A549 (cell line): Measurements from ENCODE around the gene SMAD6. TPM values are rescaled to one million over a fixed set of nuclear protein-coding genes. Genes with fewer than 3 reads are reported as not detected.

Experiments used
- ATAC-seq, 2 experiments: fragments of 200-7000 bp in 1 of 2; fragments of >200 bp in 1 of 2; cut with Nextera tagmentation in 1 of 2; cut with Tn5 transposase in 1 of 2; 3 replicates each; pipeline versions ENCODE4 v1.8.0 to v1.9.1; 2018 to 2020; ENCODE audit warnings: mild to moderate bottlenecking in 1 of 2, moderate library complexity in 1 of 2
- CTCF ChIA-PET: fragments of 300-600 bp; sonication (Branson Sonifier 250); formaldehyde crosslinking; extraction: SDS; loops from one replicate; lab custom pipeline; 2021; ENCODE audit warnings: antibody characterized with exemption, inconsistent platforms; lab: Yijun Ruan, JAX
- POLR2A ChIA-PET: fragments of 350-600 bp; formaldehyde crosslinking; extraction: SDS; loops from one replicate; lab custom pipeline; 2021; ENCODE audit warnings: antibody characterized with exemption, inconsistent platforms; lab: Yijun Ruan, JAX
- DNase-seq, 2 experiments: peaks; one replicate each; pipeline versions ENCODE4 v3.0.0 to v3.0.0-alpha.2; 2011 to 2016; ENCODE audit warnings: low read depth in 1 of 2, low spot score in 1 of 2
- FAIRE-seq: peaks from 2 replicates; lab custom pipeline; 2011; peaks lifted over from hg19 to GRCh38; lab: Jason Lieb, UNC
- H3K27ac ChIP-seq, 2 experiments: fragments of >200 bp; sonication (Bioruptor Twin); formaldehyde crosslinking; 3 replicates each; pipeline ENCODE4 v1.5.1; 2016 to 2017
- H3K4me1 ChIP-seq: fragments of >200 bp; sonication (Bioruptor Twin); formaldehyde crosslinking; 3 replicates; pipeline ENCODE4 v1.6.1; 2016
- H3K4me2 ChIP-seq: fragments of >200 bp; sonication (Bioruptor Twin); formaldehyde crosslinking; 3 replicates; pipeline ENCODE4 v1.6.1; 2016
- H3K4me3 ChIP-seq: fragments of >200 bp; sonication (Bioruptor Twin); formaldehyde crosslinking; 3 replicates; pipeline ENCODE4 v1.5.1; 2016
- H3K9me3 ChIP-seq: fragments of >200 bp; sonication (Bioruptor Twin); formaldehyde crosslinking; 3 replicates; pipeline ENCODE4 v1.6.1; 2016
- CBX8 ChIP-seq: fragments of 200-600 bp; sonication (generic); IDR thresholded peaks from 2 replicates; pipeline ENCODE4 v1.6.1; 2016
- CHD2 ChIP-seq: fragments of 150-350 bp; IDR thresholded peaks from 2 replicates; pipeline ENCODE4 v1.6.1; 2014; ENCODE audit warnings: low read length; ENCODE audit not compliant: partially characterized antibody
- CHD4 ChIP-seq: fragments of 200-600 bp; sonication (generic); IDR thresholded peaks from 2 replicates; pipeline ENCODE4 v1.6.1; 2016; ENCODE audit warnings: antibody characterized with exemption, mild to moderate bottlenecking, borderline replicate concordance
- CTCF ChIP-seq: fragments of >200 bp; sonication (Bioruptor Twin); formaldehyde crosslinking; IDR thresholded peaks from 3 replicates; pipeline ENCODE4 v1.5.1; 2016
- EHMT2 ChIP-seq: fragments of 200-600 bp; sonication (generic); IDR thresholded peaks from 2 replicates; pipeline ENCODE4 v1.6.1; 2016; ENCODE audit warnings: antibody characterized with exemption, low read depth, mild to moderate bottlenecking, moderate library complexity
- ELK1 ChIP-seq: fragments of 150-350 bp; IDR thresholded peaks from 2 replicates; pipeline ENCODE4 v1.6.1; 2014; ENCODE audit warnings: low read depth, mild to moderate bottlenecking, low read length
- FOSB ChIP-seq: fragments of 250-450 bp; sonication (Bioruptor Pico); IDR thresholded peaks from 2 replicates; pipeline ENCODE4 v1.5.0; 2020; ENCODE audit warnings: mild to moderate bottlenecking, moderate library complexity
- FOSL2 ChIP-seq, 2 experiments: fragments of 450-650 bp in 1 of 2; fragments of >200 bp in 1 of 2; sonication (Bioruptor Twin) in 1 of 2; formaldehyde crosslinking; IDR thresholded peaks; 2 replicates each; pipeline versions ENCODE4 v1.5.0 to v1.6.1; 2016 to 2020; ENCODE audit warnings: mild to moderate bottlenecking in 1 of 2, moderate library complexity in 1 of 2
- FOXS1 ChIP-seq: fragments of 250-450 bp; sonication (Bioruptor Pico); IDR thresholded peaks from 2 replicates; pipeline ENCODE4 v1.5.0; 2020; ENCODE audit warnings: mild to moderate bottlenecking, moderate library complexity
- HDAC2 ChIP-seq: fragments of 200-600 bp; sonication (generic); IDR thresholded peaks from 2 replicates; pipeline ENCODE4 v1.6.1; 2016
- JUNB ChIP-seq: fragments of >200 bp; sonication (Bioruptor Twin); formaldehyde crosslinking; IDR thresholded peaks from 2 replicates; pipeline ENCODE4 v1.6.1; 2016
- KDM5A ChIP-seq: fragments of 200-600 bp; sonication (generic); IDR thresholded peaks from 2 replicates; pipeline ENCODE4 v1.6.1; 2016; ENCODE audit warnings: antibody characterized with exemption, mild to moderate bottlenecking
- MAX ChIP-seq: IDR thresholded peaks from 2 replicates; pipeline ENCODE4 v1.6.1; 2012
- MAZ ChIP-seq: fragments of 150-350 bp; IDR thresholded peaks from 2 replicates; pipeline ENCODE4 v1.6.1; 2014; ENCODE audit warnings: antibody characterized with exemption, low read depth, low read length, borderline replicate concordance
- NR3C1 ChIP-seq: fragments of >200 bp; sonication (Bioruptor Twin); formaldehyde crosslinking; IDR thresholded peaks from 3 replicates; pipeline ENCODE4 v1.6.1; 2017
- PHF8 ChIP-seq: fragments of 200-600 bp; sonication (generic); IDR thresholded peaks from 2 replicates; pipeline ENCODE4 v1.6.1; 2016; ENCODE audit warnings: low read depth, mild to moderate bottlenecking, antibody characterized with exemption, moderate library complexity, borderline replicate concordance
- RAD21 ChIP-seq, 2 experiments: fragments of >200 bp in 1 of 2; sonication (Bioruptor Twin) in 1 of 2; formaldehyde crosslinking in 1 of 2; IDR thresholded peaks in 1 of 2; conservative IDR thresholded peaks in 1 of 2; 2 replicates in 1 of 2; 3 replicates in 1 of 2; pipeline ENCODE4 v1.6.1; 2012 to 2018; ENCODE audit warnings: inconsistent platforms in 1 of 2
- RNF2 ChIP-seq: fragments of 200-600 bp; sonication (generic); IDR thresholded peaks from 2 replicates; pipeline ENCODE4 v1.6.1; 2016; ENCODE audit warnings: low read depth, mild to moderate bottlenecking, antibody characterized with exemption, moderate library complexity, borderline replicate concordance
- SMC3 ChIP-seq: fragments of >200 bp; sonication (Bioruptor Twin); formaldehyde crosslinking; IDR thresholded peaks from 3 replicates; pipeline ENCODE4 v1.6.1; 2018; ENCODE audit warnings: inconsistent platforms
- ZFP36 ChIP-seq: fragments of 450-650 bp; IDR thresholded peaks from 2 replicates; pipeline ENCODE4 v1.6.1; 2014; ENCODE audit warnings: borderline replicate concordance; ENCODE audit not compliant: partially characterized antibody
- ZNF302 ChIP-seq: fragments of 250-450 bp; sonication (Bioruptor Pico); IDR thresholded peaks from 2 replicates; pipeline ENCODE4 v1.9.0; 2021; ENCODE audit warnings: inconsistent platforms, mild to moderate bottlenecking, moderate library complexity
- ZSCAN20 ChIP-seq: fragments of 250-450 bp; sonication (Bioruptor Pico); IDR thresholded peaks from 2 replicates; pipeline ENCODE4 v1.8.0; 2022; ENCODE audit warnings: mild to moderate bottlenecking, moderate library complexity
- WGBS: methylation state at CpG from one replicate; pipeline ENCODE4 v1.1.6; 2017; ENCODE audit errors: missing lambda C conversion rate; 5-methylcytosine and 5-hydroxymethylcytosine counted together
- polyA plus RNA-seq, 4 experiments: library from polyadenylated mRNA; depleted of rRNA in 3 of 4; stranded (reverse); fragments of >200 nt; fragmentation: RNase III in 1 of 4; extraction: RNeasy Plus Mini Kit Qiagen cat#74134 plus additional on column Dnase treatment in 1 of 4; gene quantifications; 2 replicates in 3 of 4; 3 replicates in 1 of 4; pipeline ENCODE4 v1.2.3, GENCODE V29; 2011 to 2017
- TF ChIP-seq, protein P1 (sequence below): fragments of 250-450 bp; sonication (Bioruptor Pico); IDR thresholded peaks from 2 replicates; pipeline ENCODE4 v1.5.0; 2020; ENCODE audit warnings: low read depth, mild to moderate bottlenecking, moderate library complexity
- TF ChIP-seq, protein P2 (sequence below): fragments of 450-650 bp; IDR thresholded peaks from 2 replicates; pipeline ENCODE4 v1.6.1; 2014; ENCODE audit warnings: antibody characterized with exemption

The SMAD6 gene
- polyA plus RNA-seq, 2 of the 4 experiments (the other 2 are of a cell fraction), result 9.6 to 46.6 TPM

DNA sequence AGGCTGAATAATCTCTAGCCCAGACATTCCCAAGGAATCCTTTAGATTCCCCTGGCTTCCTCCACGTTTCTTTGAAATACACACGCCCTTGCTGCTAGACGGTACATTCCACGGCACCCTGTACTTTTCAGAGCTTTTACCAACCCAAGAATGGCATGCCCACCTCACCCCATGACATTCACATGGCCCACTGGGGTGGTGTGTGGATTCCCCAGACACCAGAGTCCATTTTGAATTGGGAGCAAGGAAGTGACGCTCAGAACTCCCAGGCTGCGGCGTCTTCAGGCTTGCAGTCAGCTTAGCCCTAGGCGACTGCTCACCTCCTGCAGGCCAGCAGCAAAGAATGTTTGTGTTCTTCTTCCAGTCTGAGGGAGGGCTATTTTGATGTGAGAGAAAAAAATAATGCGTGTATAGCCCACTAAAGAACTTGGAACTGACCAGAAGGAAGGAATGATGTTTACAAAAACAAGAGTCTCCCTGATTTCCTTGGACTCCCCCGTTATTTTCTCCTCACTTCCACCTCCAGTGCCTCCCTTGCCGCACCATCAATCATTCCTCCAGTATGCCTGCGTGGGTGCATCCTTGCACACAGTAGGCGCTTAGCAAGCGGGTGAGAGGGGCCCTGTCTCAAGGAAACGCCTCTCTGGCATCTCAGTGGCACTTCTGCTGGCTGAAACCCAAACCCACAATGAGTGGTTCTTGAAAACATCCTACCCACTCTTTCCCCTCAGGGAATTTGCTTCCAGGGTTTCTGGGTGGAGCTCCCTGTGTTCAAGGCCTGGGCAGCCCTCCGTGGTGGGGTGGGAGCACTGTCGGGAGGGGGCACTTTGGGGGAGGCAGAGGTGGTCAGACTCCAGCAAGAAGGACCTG is 59.9 kb downstream of the SMAD6 start:
- Histone ChIP-seq H3K27ac (peak overlapping the region; percentile 93 to 94), H3K4me2 (peak overlapping the region; percentile 83), H3K9me3 (no peaks in the 10 kb centered on the region), H3K4me3 (no peak overlapping the region), H3K4me1 (peaks cover 97% of the 10 kb centered on the region)
- CTCF ChIA-PET, result interaction anchor here (0.6 to 42.9 kb wide), 8 partner anchors 9 to 89 kb away, joined by 3 to 779 read pairs (median 8); partner anchors contain the start of gene SMAD6
- WGBS, result 58% methylated on average over 15 of the region's 17 CpGs
- POLR2A ChIA-PET, result interaction anchor here (1.5 kb wide), 1 partner anchor 55 kb away, joined by 4 read pairs; no protein-coding TSS in a partner anchor
- ATAC-seq (no peak; a peak in 1 of 6 replicates), FAIRE-seq (no peak), DNase-seq (peak in 1 of 2 experiments; percentile 52)
- 0 out of 2 replicates have a peak, but pooled peaks have one; percentile 14 for TF ChIP-seq MAX
- no peak for TF ChIP-seq RNF2
- no peak for TF ChIP-seq CHD4
- TF ChIP-seq CBX8, result no peak
- TF ChIP-seq ZFP36, result no peak
- TF ChIP-seq EHMT2, result no peak
- no peak for TF ChIP-seq CTCF
- TF ChIP-seq, protein P1, sequence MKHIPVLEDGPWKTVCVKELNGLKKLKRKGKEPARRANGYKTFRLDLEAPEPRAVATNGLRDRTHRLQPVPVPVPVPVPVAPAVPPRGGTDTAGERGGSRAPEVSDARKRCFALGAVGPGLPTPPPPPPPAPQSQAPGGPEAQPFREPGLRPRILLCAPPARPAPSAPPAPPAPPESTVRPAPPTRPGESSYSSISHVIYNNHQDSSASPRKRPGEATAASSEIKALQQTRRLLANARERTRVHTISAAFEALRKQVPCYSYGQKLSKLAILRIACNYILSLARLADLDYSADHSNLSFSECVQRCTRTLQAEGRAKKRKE (CRISPR knock-in tag), result 0 out of 2 replicates have a peak, but pooled peaks have one; percentile 44
- TF ChIP-seq HDAC2, result no peak
- no peak for TF ChIP-seq PHF8
- TF ChIP-seq KDM5A, result no peak
- no peak; the same call in 1 of the 2 replicates for TF ChIP-seq FOXS1
- TF ChIP-seq MAZ, result no peak
- no peak for TF ChIP-seq FOSB
- TF ChIP-seq RAD21 (conservative IDR thresholded peaks at IDR 0.05 in 1 of 2, IDR thresholded peaks at IDR 0.05 in 1 of 2), result no peak
- no peak for TF ChIP-seq ZNF302 (CRISPR knock-in tag)
- TF ChIP-seq NR3C1, result no peak
- no peak for TF ChIP-seq JUNB

- H3K9me3 ChIP-seq, result no peaks in the 10 kb centered on the region
- H3K4me2 ChIP-seq, result peak overlapping the region; percentile 83
- peak overlapping the region; percentile 93 to 94 for H3K27ac ChIP-seq
- POLR2A ChIA-PET, result no interaction called here
- ATAC-seq, result peak; percentile 1 to 25; a peak in 3 of 6 replicates
- FAIRE-seq, result no peak
- DNase-seq, result peak in 1 of 2 experiments; percentile 50
- WGBS, result 17% methylated on average over 22 of the region's 23 CpGs
- CTCF ChIA-PET, result interaction anchor here (0.6 to 42.9 kb wide), 7 partner anchors 7 to 231 kb away, joined by 3 to 779 read pairs (median 7); partner anchors contain the start of gene SMAD6
- H3K4me1 ChIP-seq, result peaks cover 97% of the 10 kb centered on the region
- no peak overlapping the region for H3K4me3 ChIP-seq
- TF ChIP-seq ZSCAN20 (CRISPR knock-in tag) (no peak), JUNB (no peak), FOSL2 (IDR thresholded peaks at IDR 0.05) (no peak), FOSL2 (CRISPR knock-in tag; IDR thresholded peaks at IDR 0.05) (no peak), CTCF (no peak), ELK1 (no peak), SMC3 (no peak), CHD2 (no peak), MAX (peak; percentile 83)
- TF ChIP-seq, protein P2, sequence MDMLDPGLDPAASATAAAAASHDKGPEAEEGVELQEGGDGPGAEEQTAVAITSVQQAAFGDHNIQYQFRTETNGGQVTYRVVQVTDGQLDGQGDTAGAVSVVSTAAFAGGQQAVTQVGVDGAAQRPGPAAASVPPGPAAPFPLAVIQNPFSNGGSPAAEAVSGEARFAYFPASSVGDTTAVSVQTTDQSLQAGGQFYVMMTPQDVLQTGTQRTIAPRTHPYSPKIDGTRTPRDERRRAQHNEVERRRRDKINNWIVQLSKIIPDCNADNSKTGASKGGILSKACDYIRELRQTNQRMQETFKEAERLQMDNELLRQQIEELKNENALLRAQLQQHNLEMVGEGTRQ, result peak; percentile 36; the same call in 1 of the 2 replicates
Observed at GRCh38 chr15:66763186-66764071, 61.4 kb downstream of the SMAD6 start.
